Measurements from ENCODE around the gene PHYHIPL.

GRCh38 chr10:59212301-59212798 is 35.9 kb downstream of the PHYHIPL start:
- TF ChIP-seq, protein P1, sequence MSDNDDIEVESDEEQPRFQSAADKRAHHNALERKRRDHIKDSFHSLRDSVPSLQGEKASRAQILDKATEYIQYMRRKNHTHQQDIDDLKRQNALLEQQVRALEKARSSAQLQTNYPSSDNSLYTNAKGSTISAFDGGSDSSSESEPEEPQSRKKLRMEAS (IDR thresholded peaks at IDR 0.05): no peak
- TF ChIP-seq, protein P2, sequence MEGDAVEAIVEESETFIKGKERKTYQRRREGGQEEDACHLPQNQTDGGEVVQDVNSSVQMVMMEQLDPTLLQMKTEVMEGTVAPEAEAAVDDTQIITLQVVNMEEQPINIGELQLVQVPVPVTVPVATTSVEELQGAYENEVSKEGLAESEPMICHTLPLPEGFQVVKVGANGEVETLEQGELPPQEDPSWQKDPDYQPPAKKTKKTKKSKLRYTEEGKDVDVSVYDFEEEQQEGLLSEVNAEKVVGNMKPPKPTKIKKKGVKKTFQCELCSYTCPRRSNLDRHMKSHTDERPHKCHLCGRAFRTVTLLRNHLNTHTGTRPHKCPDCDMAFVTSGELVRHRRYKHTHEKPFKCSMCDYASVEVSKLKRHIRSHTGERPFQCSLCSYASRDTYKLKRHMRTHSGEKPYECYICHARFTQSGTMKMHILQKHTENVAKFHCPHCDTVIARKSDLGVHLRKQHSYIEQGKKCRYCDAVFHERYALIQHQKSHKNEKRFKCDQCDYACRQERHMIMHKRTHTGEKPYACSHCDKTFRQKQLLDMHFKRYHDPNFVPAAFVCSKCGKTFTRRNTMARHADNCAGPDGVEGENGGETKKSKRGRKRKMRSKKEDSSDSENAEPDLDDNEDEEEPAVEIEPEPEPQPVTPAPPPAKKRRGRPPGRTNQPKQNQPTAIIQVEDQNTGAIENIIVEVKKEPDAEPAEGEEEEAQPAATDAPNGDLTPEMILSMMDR (IDR thresholded peaks at IDR 0.05; ENCODE audit: low read depth, low read length, missing input control): no peak
- TF ChIP-seq SP1 (IDR thresholded peaks at IDR 0.05) (no peak), YY1 (IDR thresholded peaks at IDR 0.05) (no peak), RAD21 (IDR thresholded peaks at IDR 0.05) (no peak), TAF1 (conservative IDR thresholded peaks at IDR 0.05) (no peak)
- TF ChIP-seq, protein P3, sequence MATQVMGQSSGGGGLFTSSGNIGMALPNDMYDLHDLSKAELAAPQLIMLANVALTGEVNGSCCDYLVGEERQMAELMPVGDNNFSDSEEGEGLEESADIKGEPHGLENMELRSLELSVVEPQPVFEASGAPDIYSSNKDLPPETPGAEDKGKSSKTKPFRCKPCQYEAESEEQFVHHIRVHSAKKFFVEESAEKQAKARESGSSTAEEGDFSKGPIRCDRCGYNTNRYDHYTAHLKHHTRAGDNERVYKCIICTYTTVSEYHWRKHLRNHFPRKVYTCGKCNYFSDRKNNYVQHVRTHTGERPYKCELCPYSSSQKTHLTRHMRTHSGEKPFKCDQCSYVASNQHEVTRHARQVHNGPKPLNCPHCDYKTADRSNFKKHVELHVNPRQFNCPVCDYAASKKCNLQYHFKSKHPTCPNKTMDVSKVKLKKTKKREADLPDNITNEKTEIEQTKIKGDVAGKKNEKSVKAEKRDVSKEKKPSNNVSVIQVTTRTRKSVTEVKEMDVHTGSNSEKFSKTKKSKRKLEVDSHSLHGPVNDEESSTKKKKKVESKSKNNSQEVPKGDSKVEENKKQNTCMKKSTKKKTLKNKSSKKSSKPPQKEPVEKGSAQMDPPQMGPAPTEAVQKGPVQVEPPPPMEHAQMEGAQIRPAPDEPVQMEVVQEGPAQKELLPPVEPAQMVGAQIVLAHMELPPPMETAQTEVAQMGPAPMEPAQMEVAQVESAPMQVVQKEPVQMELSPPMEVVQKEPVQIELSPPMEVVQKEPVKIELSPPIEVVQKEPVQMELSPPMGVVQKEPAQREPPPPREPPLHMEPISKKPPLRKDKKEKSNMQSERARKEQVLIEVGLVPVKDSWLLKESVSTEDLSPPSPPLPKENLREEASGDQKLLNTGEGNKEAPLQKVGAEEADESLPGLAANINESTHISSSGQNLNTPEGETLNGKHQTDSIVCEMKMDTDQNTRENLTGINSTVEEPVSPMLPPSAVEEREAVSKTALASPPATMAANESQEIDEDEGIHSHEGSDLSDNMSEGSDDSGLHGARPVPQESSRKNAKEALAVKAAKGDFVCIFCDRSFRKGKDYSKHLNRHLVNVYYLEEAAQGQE (IDR thresholded peaks at IDR 0.05): no peak
